Suprapubic skin (tissue), 4 donors: ENCODE data around the gene ARID1B.

ENCODE experiments used
- CTCF ChIP-seq, 2 donors: fragments of 200-600 bp in 1 of 2; fragments of 450-650 bp in 1 of 2; sonication (generic) in 1 of 2; IDR thresholded peaks; one replicate each; pipeline ENCODE4 v1.5.1; 2016 to 2019; ENCODE audit warnings: antibody characterized with exemption in 2 of 2, mild to moderate bottlenecking in 1 of 2, moderate library complexity in 1 of 2
- EP300 ChIP-seq: sonication (generic); formaldehyde crosslinking; IDR thresholded peaks from one replicate; pipeline ENCODE4 v1.6.1; 2017; ENCODE audit warnings: antibody characterized with exemption
- POLR2A ChIP-seq, 2 donors: fragments of 450-650 bp; IDR thresholded peaks; one replicate each; pipeline ENCODE4 v1.6.1; 2017; ENCODE audit warnings: antibody characterized with exemption in 2 of 2, mild to moderate bottlenecking in 2 of 2, moderate library complexity in 2 of 2
- POLR2AphosphoS5 ChIP-seq, 3 donors: sonication (generic); formaldehyde crosslinking; IDR thresholded peaks; one replicate each; pipeline ENCODE4 v1.6.1; 2017; ENCODE audit warnings: antibody characterized with exemption in 3 of 3

- TF ChIP-seq CTCF (IDR thresholded peaks at IDR 0.05) (no peak), POLR2A (IDR thresholded peaks at IDR 0.05) (no peak), POLR2AphosphoS5 (IDR thresholded peaks at IDR 0.05) (no peak), EP300 (no peak)
Observed at GRCh38 chr6:157157258-157157657, 380.1 kb downstream of the ARID1B start.
